ENCODE measurements around the gene NDUFA5. TPM values are rescaled to one million over a fixed set of nuclear protein-coding genes. Genes with fewer than 3 reads are reported as not detected.

The NDUFA5 gene
- total and polyA plus RNA-seq, 10 donors, result 40.6 to 85.2 (median 54.2) TPM

GRCh38 chr7:123538897-123539296 is 18.7 kb downstream of the NDUFA5 start:
- intact Hi-C loops (cut with DNase I; ENCODE audit: low total_unique reads), result no loop called here
- no peak for DNase-seq
- H3K36me3 ChIP-seq, result peaks cover 0 to 31% (median 2%) of the 10 kb centered on the region in 6 donors
- TF ChIP-seq POLR2AphosphoS5 (IDR thresholded peaks at IDR 0.05) (no peak), POLR2A (IDR thresholded peaks at IDR 0.05) (no peak), CTCF (IDR thresholded peaks at IDR 0.05 in 8 of 11, conservative IDR thresholded peaks at IDR 0.05 in 3 of 11) (no peak)
- H3K4me1 ChIP-seq, result peaks cover 2 to 24% (median 10%) of the 10 kb centered on the region in 6 donors
- WGBS, 5 donors, result 95 to 100% (median 98%) methylated on average over 1 of the region's 1 CpG
- no peak overlapping the region for H3K4me3 ChIP-seq
- peaks cover 0 to 4% (median 0%) of the 10 kb centered on the region in 7 donors for H3K27me3 ChIP-seq (replicated peaks in 1 of 7)
- no peak overlapping the region for H3K27ac ChIP-seq
- H3K9me3 ChIP-seq, result no peaks in the 10 kb centered on the region

- TF ChIP-seq POLR2A (IDR thresholded peaks at IDR 0.05) (no peak), POLR2AphosphoS5 (IDR thresholded peaks at IDR 0.05) (no peak), CTCF (IDR thresholded peaks at IDR 0.05 in 8 of 11, conservative IDR thresholded peaks at IDR 0.05 in 3 of 11) (no peak)
- WGBS, 5 donors, result 48 to 57% (median 52%) methylated on average over 7 of the region's 7 CpGs
- Histone ChIP-seq H3K27me3 (replicated peaks in 1 of 7) (peaks cover 0 to 11% (median 0%) of the 10 kb centered on the region in 7 donors), H3K36me3 (peaks cover 0 to 24% (median 2%) of the 10 kb centered on the region in 6 donors), H3K9me3 (no peaks in the 10 kb centered on the region), H3K4me3 (no peak overlapping the region), H3K27ac (no peak overlapping the region), H3K4me1 (peaks cover 3 to 31% (median 17%) of the 10 kb centered on the region in 6 donors)
- intact Hi-C loops (cut with DNase I; ENCODE audit: low total_unique reads), result no loop called here
- DNase-seq, result no peak
These were observed 19.4 kb downstream of the NDUFA5 start for GRCh38 chr7:123538189-123538714.

GRCh38 chr7:123537026-123537642 is 20.5 kb downstream of the NDUFA5 start:
- intact Hi-C loops (cut with DNase I; ENCODE audit: low total_unique reads), result no loop called here
- peaks cover 0 to 22% (median 0%) of the 10 kb centered on the region in 7 donors for H3K27me3 ChIP-seq (replicated peaks in 1 of 7)
- DNase-seq, result no peak
- no peaks in the 10 kb centered on the region for H3K9me3 ChIP-seq
- 18 to 70% (median 34%) methylated on average over 3 of the region's 3 CpGs for WGBS, 5 donors
- peaks cover 0 to 17% (median 2%) of the 10 kb centered on the region in 6 donors for H3K36me3 ChIP-seq
- H3K27ac ChIP-seq, result no peak overlapping the region
- peaks cover 3 to 40% (median 21%) of the 10 kb centered on the region in 6 donors for H3K4me1 ChIP-seq
- H3K4me3 ChIP-seq, result no peak overlapping the region
- peak in 9 of 11 experiments; percentile 25 to 61 (median 47) for TF ChIP-seq CTCF (IDR thresholded peaks at IDR 0.05 in 8 of 11, conservative IDR thresholded peaks at IDR 0.05 in 3 of 11)
- no peak for TF ChIP-seq POLR2A (IDR thresholded peaks at IDR 0.05)

- DNase-seq, result peak; percentile 82
- Histone ChIP-seq H3K9me3 (no peaks in the 10 kb centered on the region), H3K4me1 (peaks cover 3 to 41% (median 21%) of the 10 kb centered on the region in 6 donors), H3K27me3 (replicated peaks in 1 of 7) (peaks cover 0 to 35% (median 0%) of the 10 kb centered on the region in 7 donors), H3K27ac (peak overlapping the region in 6 of 8 donors; percentile 84 to 91 (median 86)), H3K36me3 (peaks cover 0 to 4% (median 0%) of the 10 kb centered on the region in 6 donors), H3K4me3 (peak overlapping the region in 5 of 8 donors; percentile 51 to 79 (median 65))
- 93 to 94% (median 93%) methylated on average over 12 of the region's 12 CpGs for WGBS, 5 donors
- TF ChIP-seq POLR2A (IDR thresholded peaks at IDR 0.05), result no peak
- intact Hi-C loops (cut with DNase I; ENCODE audit: low total_unique reads), result no loop called here
These were observed 22.1 kb downstream of the NDUFA5 start for GRCh38 chr7:123535517-123535916.
